A549 (cell line): ENCODE data around the gene ERGIC1. TPM values are rescaled to one million over a fixed set of nuclear protein-coding genes. Genes with fewer than 3 reads are reported as not detected.

Experiments
- CBX2 ChIP-seq: fragments of 200-600 bp; sonication (generic); IDR thresholded peaks from 2 replicates; pipeline ENCODE4 v1.6.1; 2016; ENCODE audit warnings: low read depth, mild to moderate bottlenecking, borderline replicate concordance
- CEBPB ChIP-seq, 2 experiments: fragments of >200 bp in 1 of 2; sonication (Bioruptor Twin) in 1 of 2; formaldehyde crosslinking in 1 of 2; IDR thresholded peaks; 2 replicates each; pipeline ENCODE4 v1.6.1; 2012 to 2016
- EHMT2 ChIP-seq: fragments of 200-600 bp; sonication (generic); IDR thresholded peaks from 2 replicates; pipeline ENCODE4 v1.6.1; 2016; ENCODE audit warnings: antibody characterized with exemption, low read depth, mild to moderate bottlenecking, moderate library complexity
- EP300 ChIP-seq, 2 experiments: fragments of >200 bp; sonication (Bioruptor Twin); formaldehyde crosslinking; IDR thresholded peaks; 2 replicates in 1 of 2; 3 replicates in 1 of 2; pipeline ENCODE4 v1.6.1; 2016 to 2017
- ESRRA ChIP-seq: fragments of 150-350 bp; IDR thresholded peaks from 2 replicates; pipeline ENCODE4 v1.6.1; 2014; ENCODE audit warnings: mild to moderate bottlenecking, low read length, borderline replicate concordance
- FOSB ChIP-seq: fragments of 250-450 bp; sonication (Bioruptor Pico); IDR thresholded peaks from 2 replicates; pipeline ENCODE4 v1.5.0; 2020; ENCODE audit warnings: mild to moderate bottlenecking, moderate library complexity
- FOXS1 ChIP-seq: fragments of 250-450 bp; sonication (Bioruptor Pico); IDR thresholded peaks from 2 replicates; pipeline ENCODE4 v1.5.0; 2020; ENCODE audit warnings: mild to moderate bottlenecking, moderate library complexity
- HEYL ChIP-seq: fragments of 250-450 bp; sonication (Bioruptor Pico); IDR thresholded peaks from 2 replicates; pipeline ENCODE4 v1.8.0; 2021; ENCODE audit warnings: mild to moderate bottlenecking, moderate library complexity
- HOXA7 ChIP-seq: fragments of 250-450 bp; sonication (Bioruptor Pico); IDR thresholded peaks from 2 replicates; pipeline ENCODE4 v1.5.0; 2020; ENCODE audit warnings: mild to moderate bottlenecking, moderate library complexity
- JUN ChIP-seq, 2 experiments: fragments of >200 bp; sonication (Bioruptor Twin); formaldehyde crosslinking; IDR thresholded peaks; 2 replicates in 1 of 2; 3 replicates in 1 of 2; pipeline ENCODE4 v1.6.1; 2016 to 2017
- JUNB ChIP-seq: fragments of >200 bp; sonication (Bioruptor Twin); formaldehyde crosslinking; IDR thresholded peaks from 2 replicates; pipeline ENCODE4 v1.6.1; 2016
- KDM1A ChIP-seq: fragments of 200-600 bp; sonication (generic); IDR thresholded peaks from 2 replicates; pipeline ENCODE4 v1.6.1; 2016; ENCODE audit warnings: low read depth, mild to moderate bottlenecking
- KDM5A ChIP-seq: fragments of 200-600 bp; sonication (generic); IDR thresholded peaks from 2 replicates; pipeline ENCODE4 v1.6.1; 2016; ENCODE audit warnings: antibody characterized with exemption, mild to moderate bottlenecking
- NFE2L2 ChIP-seq: fragments of 150-350 bp; conservative IDR thresholded peaks from 2 replicates; pipeline ENCODE4 v1.6.1; 2014; ENCODE audit warnings: low read length
- NPAS2 ChIP-seq: fragments of 250-450 bp; sonication (Bioruptor Pico); IDR thresholded peaks from 2 replicates; pipeline ENCODE4 v1.8.0; 2022; ENCODE audit warnings: mild to moderate bottlenecking, moderate library complexity, borderline replicate concordance
- POLR2AphosphoS2 ChIP-seq: conservative IDR thresholded peaks from 2 replicates; pipeline ENCODE4 v1.6.1; 2012; ENCODE audit warnings: low read length, improper control_type of control experiment, inconsistent platforms
- RARB ChIP-seq: fragments of 250-450 bp; sonication (Bioruptor Pico); IDR thresholded peaks from 2 replicates; pipeline ENCODE4 v1.8.0; 2021; ENCODE audit warnings: mild to moderate bottlenecking, moderate library complexity
- RFX5 ChIP-seq: fragments of 450-650 bp; IDR thresholded peaks from 2 replicates; pipeline ENCODE4 v1.7.1; 2014; ENCODE audit warnings: antibody characterized with exemption, mild to moderate bottlenecking, moderate library complexity
- TP53 ChIP-seq: fragments of 250-450 bp; sonication (Bioruptor Pico); IDR thresholded peaks from 2 replicates; pipeline ENCODE4 v1.5.0; 2021; ENCODE audit warnings: mild to moderate bottlenecking, moderate library complexity
- ZFP36 ChIP-seq: fragments of 450-650 bp; IDR thresholded peaks from 2 replicates; pipeline ENCODE4 v1.6.1; 2014; ENCODE audit warnings: borderline replicate concordance; ENCODE audit not compliant: partially characterized antibody
- polyA plus RNA-seq, 4 experiments: library from polyadenylated mRNA; depleted of rRNA in 3 of 4; stranded (reverse); fragments of >200 nt; fragmentation: RNase III in 1 of 4; extraction: RNeasy Plus Mini Kit Qiagen cat#74134 plus additional on column Dnase treatment in 1 of 4; gene quantifications; 2 replicates in 3 of 4; 3 replicates in 1 of 4; pipeline ENCODE4 v1.2.3, GENCODE V29; 2011 to 2017
- TF ChIP-seq, protein P1 (sequence below): fragments of 150-350 bp; IDR thresholded peaks from 2 replicates; pipeline ENCODE4 v1.6.1; 2014; ENCODE audit warnings: low read depth, mild to moderate bottlenecking, low read length
- TF ChIP-seq, protein P2 (sequence below): fragments of >200 bp; sonication (Bioruptor Twin); formaldehyde crosslinking; IDR thresholded peaks from 2 replicates; pipeline ENCODE4 v1.6.1; 2016
- TF ChIP-seq, protein P3 (sequence below): IDR thresholded peaks from 2 replicates; pipeline ENCODE4 v1.6.1; 2012; ENCODE audit warnings: low read depth, borderline replicate concordance
- TF ChIP-seq, protein P4 (sequence below): fragments of 200-600 bp; sonication (generic); IDR thresholded peaks from 2 replicates; pipeline ENCODE4 v1.6.1; 2016; ENCODE audit warnings: antibody characterized with exemption, mild to moderate bottlenecking, moderate library complexity
- TF ChIP-seq, protein P5 (sequence below): fragments of 250-450 bp; sonication (Bioruptor Pico); IDR thresholded peaks from 2 replicates; pipeline ENCODE4 v1.5.0; 2020; ENCODE audit warnings: low read depth, mild to moderate bottlenecking, moderate library complexity

The ERGIC1 gene
- polyA plus RNA-seq, 2 of the 4 experiments (the other 2 are of a cell fraction): 176 to 304 TPM

DNA sequence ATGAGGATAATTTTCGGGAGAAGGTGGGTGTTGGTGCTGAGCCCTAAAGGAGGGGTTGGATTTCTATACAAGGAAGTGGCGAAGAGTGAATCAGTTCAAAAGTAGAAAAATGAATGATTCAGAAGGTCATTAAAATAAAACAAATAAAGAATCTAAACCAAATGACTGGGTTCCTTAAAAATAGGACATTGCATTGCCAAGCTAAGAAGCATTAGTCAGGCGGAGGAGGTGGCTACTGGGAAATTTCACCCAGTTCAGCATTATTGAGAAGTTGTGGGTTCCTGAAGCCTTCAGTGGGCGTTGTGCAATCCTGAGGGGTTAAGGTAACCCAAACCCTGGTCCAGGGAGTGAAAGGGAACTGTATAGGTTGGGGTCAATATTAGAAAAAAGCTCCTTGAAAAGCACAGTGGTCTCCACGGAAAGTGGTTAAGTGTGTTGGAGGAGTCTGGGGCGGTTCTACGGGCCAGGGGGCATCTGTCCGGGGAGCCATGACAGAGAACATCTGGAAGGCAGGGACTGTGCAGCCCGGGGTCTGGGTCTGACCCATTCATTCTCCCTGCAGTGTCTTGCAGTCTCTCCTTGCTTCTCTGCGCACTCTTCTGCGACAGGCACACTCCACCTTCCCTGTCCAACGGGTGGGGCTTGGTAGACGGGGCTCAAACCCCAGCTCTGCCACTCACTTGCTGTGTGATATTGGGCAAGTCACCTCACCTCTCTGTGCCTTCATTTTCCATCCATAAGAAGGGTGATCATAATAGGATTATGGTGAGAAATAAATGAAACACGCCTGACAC lies 35.4 kb upstream of the ERGIC1 start (continued):
- TF ChIP-seq, protein P1, sequence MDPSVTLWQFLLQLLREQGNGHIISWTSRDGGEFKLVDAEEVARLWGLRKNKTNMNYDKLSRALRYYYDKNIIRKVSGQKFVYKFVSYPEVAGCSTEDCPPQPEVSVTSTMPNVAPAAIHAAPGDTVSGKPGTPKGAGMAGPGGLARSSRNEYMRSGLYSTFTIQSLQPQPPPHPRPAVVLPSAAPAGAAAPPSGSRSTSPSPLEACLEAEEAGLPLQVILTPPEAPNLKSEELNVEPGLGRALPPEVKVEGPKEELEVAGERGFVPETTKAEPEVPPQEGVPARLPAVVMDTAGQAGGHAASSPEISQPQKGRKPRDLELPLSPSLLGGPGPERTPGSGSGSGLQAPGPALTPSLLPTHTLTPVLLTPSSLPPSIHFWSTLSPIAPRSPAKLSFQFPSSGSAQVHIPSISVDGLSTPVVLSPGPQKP: no peak
- no peak for TF ChIP-seq TP53
- TF ChIP-seq ESRRA: no peak
- no peak for TF ChIP-seq POLR2AphosphoS2
- TF ChIP-seq KDM1A: no peak
- TF ChIP-seq FOXS1 (CRISPR knock-in tag): no peak
- TF ChIP-seq, protein P2, sequence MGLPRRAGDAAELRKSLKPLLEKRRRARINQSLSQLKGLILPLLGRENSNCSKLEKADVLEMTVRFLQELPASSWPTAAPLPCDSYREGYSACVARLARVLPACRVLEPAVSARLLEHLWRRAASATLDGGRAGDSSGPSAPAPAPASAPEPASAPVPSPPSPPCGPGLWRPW: no peak
- TF ChIP-seq CEBPB (IDR thresholded peaks at IDR 0.05): peak; percentile 73 to 82; a peak in 3 of 4 replicates
- no peak for TF ChIP-seq EHMT2
- no peak for TF ChIP-seq EP300 (IDR thresholded peaks at IDR 0.05)
- TF ChIP-seq, protein P3, sequence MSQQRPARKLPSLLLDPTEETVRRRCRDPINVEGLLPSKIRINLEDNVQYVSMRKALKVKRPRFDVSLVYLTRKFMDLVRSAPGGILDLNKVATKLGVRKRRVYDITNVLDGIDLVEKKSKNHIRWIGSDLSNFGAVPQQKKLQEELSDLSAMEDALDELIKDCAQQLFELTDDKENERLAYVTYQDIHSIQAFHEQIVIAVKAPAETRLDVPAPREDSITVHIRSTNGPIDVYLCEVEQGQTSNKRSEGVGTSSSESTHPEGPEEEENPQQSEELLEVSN: no peak
- TF ChIP-seq KDM5A: no peak
- TF ChIP-seq RARB: no peak
- TF ChIP-seq FOSB (CRISPR knock-in tag): no peak
- no peak for TF ChIP-seq NFE2L2
- TF ChIP-seq JUN (IDR thresholded peaks at IDR 0.05): no peak
- TF ChIP-seq NPAS2: no peak
- TF ChIP-seq, protein P4, sequence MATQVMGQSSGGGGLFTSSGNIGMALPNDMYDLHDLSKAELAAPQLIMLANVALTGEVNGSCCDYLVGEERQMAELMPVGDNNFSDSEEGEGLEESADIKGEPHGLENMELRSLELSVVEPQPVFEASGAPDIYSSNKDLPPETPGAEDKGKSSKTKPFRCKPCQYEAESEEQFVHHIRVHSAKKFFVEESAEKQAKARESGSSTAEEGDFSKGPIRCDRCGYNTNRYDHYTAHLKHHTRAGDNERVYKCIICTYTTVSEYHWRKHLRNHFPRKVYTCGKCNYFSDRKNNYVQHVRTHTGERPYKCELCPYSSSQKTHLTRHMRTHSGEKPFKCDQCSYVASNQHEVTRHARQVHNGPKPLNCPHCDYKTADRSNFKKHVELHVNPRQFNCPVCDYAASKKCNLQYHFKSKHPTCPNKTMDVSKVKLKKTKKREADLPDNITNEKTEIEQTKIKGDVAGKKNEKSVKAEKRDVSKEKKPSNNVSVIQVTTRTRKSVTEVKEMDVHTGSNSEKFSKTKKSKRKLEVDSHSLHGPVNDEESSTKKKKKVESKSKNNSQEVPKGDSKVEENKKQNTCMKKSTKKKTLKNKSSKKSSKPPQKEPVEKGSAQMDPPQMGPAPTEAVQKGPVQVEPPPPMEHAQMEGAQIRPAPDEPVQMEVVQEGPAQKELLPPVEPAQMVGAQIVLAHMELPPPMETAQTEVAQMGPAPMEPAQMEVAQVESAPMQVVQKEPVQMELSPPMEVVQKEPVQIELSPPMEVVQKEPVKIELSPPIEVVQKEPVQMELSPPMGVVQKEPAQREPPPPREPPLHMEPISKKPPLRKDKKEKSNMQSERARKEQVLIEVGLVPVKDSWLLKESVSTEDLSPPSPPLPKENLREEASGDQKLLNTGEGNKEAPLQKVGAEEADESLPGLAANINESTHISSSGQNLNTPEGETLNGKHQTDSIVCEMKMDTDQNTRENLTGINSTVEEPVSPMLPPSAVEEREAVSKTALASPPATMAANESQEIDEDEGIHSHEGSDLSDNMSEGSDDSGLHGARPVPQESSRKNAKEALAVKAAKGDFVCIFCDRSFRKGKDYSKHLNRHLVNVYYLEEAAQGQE: no peak
- no peak for TF ChIP-seq HOXA7 (CRISPR knock-in tag)
- no peak for TF ChIP-seq RFX5
- TF ChIP-seq, protein P5, sequence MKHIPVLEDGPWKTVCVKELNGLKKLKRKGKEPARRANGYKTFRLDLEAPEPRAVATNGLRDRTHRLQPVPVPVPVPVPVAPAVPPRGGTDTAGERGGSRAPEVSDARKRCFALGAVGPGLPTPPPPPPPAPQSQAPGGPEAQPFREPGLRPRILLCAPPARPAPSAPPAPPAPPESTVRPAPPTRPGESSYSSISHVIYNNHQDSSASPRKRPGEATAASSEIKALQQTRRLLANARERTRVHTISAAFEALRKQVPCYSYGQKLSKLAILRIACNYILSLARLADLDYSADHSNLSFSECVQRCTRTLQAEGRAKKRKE: 0 out of 2 replicates have a peak, but pooled peaks have one; percentile 31
- no peak for TF ChIP-seq HEYL (CRISPR knock-in tag)
- TF ChIP-seq CBX2: no peak
- peak; percentile 55 for TF ChIP-seq JUNB
- peak; percentile 17 for TF ChIP-seq ZFP36
